ENCODE measurements around the gene MYO9A.

The MYO9A gene

DNA sequence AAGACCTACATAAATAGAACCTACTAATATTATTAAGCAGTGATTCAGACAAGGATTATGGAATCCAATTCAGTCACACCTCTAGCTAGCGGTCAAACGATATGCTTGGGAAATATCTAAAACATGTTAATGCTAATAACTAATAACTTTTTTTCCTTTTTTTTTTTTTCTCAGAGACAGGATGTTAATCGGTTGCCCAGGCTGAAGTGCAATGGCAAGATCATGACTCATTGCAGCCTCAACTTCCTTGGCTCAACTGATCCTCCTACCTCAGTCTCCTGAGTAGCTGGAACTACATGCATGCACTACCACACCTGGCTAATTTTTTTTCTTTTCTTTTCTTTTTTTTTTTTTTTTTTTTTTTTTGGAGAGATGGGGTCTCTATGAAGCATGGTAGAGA is 183.5 kb downstream of the MYO9A start:
- DNase-seq (ENCODE audit: low read depth), result no peak
- no peak for TF ChIP-seq CTCF (IDR thresholded peaks at IDR 0.05; ENCODE audit: control insufficient read depth, insufficient read depth, low read depth, low read length, missing control alignments)
- no peak overlapping the region for H3K4me3 ChIP-seq (ENCODE audit: control insufficient read depth, low read depth, low read length)

GRCh38 chr15:71932689-71933088 is 185.3 kb downstream of the MYO9A start:
- no peak for DNase-seq (ENCODE audit: low read depth)
- H3K4me3 ChIP-seq (ENCODE audit: control insufficient read depth, low read depth, low read length), result no peak overlapping the region
- no peak for TF ChIP-seq CTCF (IDR thresholded peaks at IDR 0.05; ENCODE audit: control insufficient read depth, insufficient read depth, low read depth, low read length, missing control alignments)

- no peak for DNase-seq (ENCODE audit: low read depth)
- TF ChIP-seq CTCF (IDR thresholded peaks at IDR 0.05; ENCODE audit: control insufficient read depth, insufficient read depth, low read depth, low read length, missing control alignments), result no peak
- no peak overlapping the region for H3K4me3 ChIP-seq (ENCODE audit: control insufficient read depth, low read depth, low read length)
Observed at GRCh38 chr15:71931261-71931660, 186.7 kb downstream of the MYO9A start.

DNA sequence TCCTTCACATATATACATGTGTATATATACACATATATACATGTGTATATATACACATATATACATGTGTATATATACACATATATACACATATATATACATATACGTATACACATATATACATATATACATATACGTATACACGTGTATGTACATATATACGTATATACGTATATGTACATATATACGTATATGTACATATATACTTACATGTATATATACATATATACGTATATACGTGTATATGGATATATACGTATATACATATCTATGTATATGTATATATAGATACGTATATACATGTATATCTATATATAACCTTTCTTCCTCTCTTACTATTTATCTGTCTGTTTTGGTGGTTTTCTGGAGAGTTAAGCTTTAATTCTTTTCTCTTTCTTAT is 192.8 kb downstream of the MYO9A start:
- no peak for TF ChIP-seq CTCF (IDR thresholded peaks at IDR 0.05; ENCODE audit: control insufficient read depth, insufficient read depth, low read depth, low read length, missing control alignments)
- DNase-seq (ENCODE audit: low read depth), result no peak
- no peak overlapping the region for H3K4me3 ChIP-seq (ENCODE audit: control insufficient read depth, low read depth, low read length)

DNA sequence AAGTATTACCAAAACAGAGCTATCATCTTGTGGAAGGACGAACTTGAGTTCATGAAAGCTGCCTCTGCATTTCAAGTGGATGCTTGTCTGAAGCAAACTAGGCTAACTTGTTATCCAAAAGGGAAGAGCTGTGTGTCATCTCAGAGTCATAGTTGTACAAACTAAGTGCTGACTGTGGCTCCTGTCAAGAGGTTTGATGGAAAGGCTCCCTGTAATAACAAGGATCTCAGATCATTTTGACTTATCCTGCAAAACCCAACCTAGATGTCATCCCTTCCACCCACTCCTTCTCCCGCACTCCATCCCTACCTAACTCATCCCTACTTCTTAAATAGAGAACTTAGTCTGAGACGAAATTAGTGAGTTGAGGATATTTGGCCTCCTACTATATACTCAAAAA is 196.8 kb downstream of the MYO9A start:
- DNase-seq (ENCODE audit: low read depth), result no peak
- no peak overlapping the region for H3K4me3 ChIP-seq (ENCODE audit: control insufficient read depth, low read depth, low read length)
- TF ChIP-seq CTCF (IDR thresholded peaks at IDR 0.05; ENCODE audit: control insufficient read depth, insufficient read depth, low read depth, low read length, missing control alignments), result no peak

- DNase-seq (ENCODE audit: low read depth), result no peak
- no peak for TF ChIP-seq CTCF (IDR thresholded peaks at IDR 0.05; ENCODE audit: control insufficient read depth, insufficient read depth, low read depth, low read length, missing control alignments)
- H3K4me3 ChIP-seq (ENCODE audit: control insufficient read depth, low read depth, low read length), result no peak overlapping the region
Observed at GRCh38 chr15:71920573-71920972, 197.4 kb downstream of the MYO9A start.

GRCh38 chr15:71916834-71917233 is 201.1 kb downstream of the MYO9A start:
- no peak for DNase-seq (ENCODE audit: low read depth)
- H3K4me3 ChIP-seq (ENCODE audit: control insufficient read depth, low read depth, low read length), result no peak overlapping the region
- TF ChIP-seq CTCF (IDR thresholded peaks at IDR 0.05; ENCODE audit: control insufficient read depth, insufficient read depth, low read depth, low read length, missing control alignments), result no peak
